ENCODE measurements around the gene OPCML.

GRCh38 chr11:133118563-133119268 lies 413.6 kb downstream of the OPCML start:
- TF ChIP-seq CTCF (IDR thresholded peaks at IDR 0.05; ENCODE audit: low read length) (no peak), EZH2 (optimal IDR thresholded peaks at IDR 0.05; ENCODE audit: low read depth, low read length) (no peak), EZH2phosphoT487 (IDR thresholded peaks at IDR 0.05; ENCODE audit: low read length) (no peak)
